ENCODE data around the gene RIC3.

RIC3 gene

GRCh38 chr11:8192016-8192895 is 23.4 kb upstream of the RIC3 start:
- no peaks in the 10 kb centered on the region for H3K4me1 ChIP-seq (ENCODE audit: low read length)
- no peak overlapping the region for H3K4me2 ChIP-seq (ENCODE audit: low read depth, low read length)
- H3K27me3 ChIP-seq (replicated peaks; ENCODE audit: insufficient read depth, low read length): no peaks in the 10 kb centered on the region
- peak; percentile 47 for DNase-seq
- H3F3A ChIP-seq (ENCODE audit: insufficient read depth, low read length): no peaks in the 10 kb centered on the region
- no peaks in the 10 kb centered on the region for H3K36me3 ChIP-seq (replicated peaks; ENCODE audit: insufficient read depth, low read length)
- H2AFZ ChIP-seq (ENCODE audit: low read length): no peak overlapping the region
- no peak overlapping the region for H3K4me3 ChIP-seq (ENCODE audit: low read length)
- H3K27ac ChIP-seq (ENCODE audit: low read length): no peak overlapping the region
- H3K9ac ChIP-seq (ENCODE audit: low read length): no peak overlapping the region
- H3K79me2 ChIP-seq (ENCODE audit: low read length): no peaks in the 10 kb centered on the region
- no peaks in the 10 kb centered on the region for H3K9me2 ChIP-seq (replicated peaks; ENCODE audit: insufficient read depth, low read length)
- no peaks in the 10 kb centered on the region for H4K20me1 ChIP-seq (ENCODE audit: insufficient read depth, low read length)
- no peaks in the 10 kb centered on the region for H3K9me3 ChIP-seq (replicated peaks; ENCODE audit: insufficient read depth, low read length)
- TF ChIP-seq, protein P1, sequence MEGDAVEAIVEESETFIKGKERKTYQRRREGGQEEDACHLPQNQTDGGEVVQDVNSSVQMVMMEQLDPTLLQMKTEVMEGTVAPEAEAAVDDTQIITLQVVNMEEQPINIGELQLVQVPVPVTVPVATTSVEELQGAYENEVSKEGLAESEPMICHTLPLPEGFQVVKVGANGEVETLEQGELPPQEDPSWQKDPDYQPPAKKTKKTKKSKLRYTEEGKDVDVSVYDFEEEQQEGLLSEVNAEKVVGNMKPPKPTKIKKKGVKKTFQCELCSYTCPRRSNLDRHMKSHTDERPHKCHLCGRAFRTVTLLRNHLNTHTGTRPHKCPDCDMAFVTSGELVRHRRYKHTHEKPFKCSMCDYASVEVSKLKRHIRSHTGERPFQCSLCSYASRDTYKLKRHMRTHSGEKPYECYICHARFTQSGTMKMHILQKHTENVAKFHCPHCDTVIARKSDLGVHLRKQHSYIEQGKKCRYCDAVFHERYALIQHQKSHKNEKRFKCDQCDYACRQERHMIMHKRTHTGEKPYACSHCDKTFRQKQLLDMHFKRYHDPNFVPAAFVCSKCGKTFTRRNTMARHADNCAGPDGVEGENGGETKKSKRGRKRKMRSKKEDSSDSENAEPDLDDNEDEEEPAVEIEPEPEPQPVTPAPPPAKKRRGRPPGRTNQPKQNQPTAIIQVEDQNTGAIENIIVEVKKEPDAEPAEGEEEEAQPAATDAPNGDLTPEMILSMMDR (IDR thresholded peaks at IDR 0.05; ENCODE audit: low read length): peak; percentile 83
- TF ChIP-seq EZH2 (optimal IDR thresholded peaks at IDR 0.05; ENCODE audit: low read depth, low read length) (no peak), EZH2phosphoT487 (IDR thresholded peaks at IDR 0.05; ENCODE audit: low read length) (no peak)

DNA sequence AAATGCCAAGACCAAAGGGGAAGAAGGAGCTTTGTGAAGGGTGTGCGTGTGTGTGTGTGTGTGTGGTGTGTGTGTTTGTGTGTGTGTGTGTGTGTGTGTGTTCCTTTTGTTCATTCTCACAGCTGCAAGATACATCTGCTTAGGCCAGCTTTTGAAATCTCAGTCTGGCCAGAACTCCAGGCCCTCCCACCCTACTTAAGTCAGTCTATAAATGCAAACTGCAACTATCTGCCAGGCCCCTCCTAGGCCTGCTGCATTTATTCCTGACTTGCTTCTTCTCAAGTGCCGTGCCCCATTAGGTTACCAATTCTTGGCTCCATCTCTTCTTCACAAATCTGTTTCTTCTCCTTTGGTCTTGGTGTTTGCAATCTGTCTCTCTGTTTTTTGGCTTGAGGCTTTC is 21.6 kb upstream of the RIC3 start:
- Histone ChIP-seq H3K79me2 (ENCODE audit: low read length) (no peaks in the 10 kb centered on the region), H3K4me1 (ENCODE audit: low read length) (no peaks in the 10 kb centered on the region), H3K4me3 (ENCODE audit: low read length) (no peak overlapping the region), H3K9ac (ENCODE audit: low read length) (no peak overlapping the region), H3K27me3 (replicated peaks; ENCODE audit: insufficient read depth, low read length) (no peaks in the 10 kb centered on the region), H3K36me3 (replicated peaks; ENCODE audit: insufficient read depth, low read length) (no peaks in the 10 kb centered on the region), H3K9me3 (replicated peaks; ENCODE audit: insufficient read depth, low read length) (no peaks in the 10 kb centered on the region), H3K9me2 (replicated peaks; ENCODE audit: insufficient read depth, low read length) (no peaks in the 10 kb centered on the region), H4K20me1 (ENCODE audit: insufficient read depth, low read length) (no peaks in the 10 kb centered on the region), H3F3A (ENCODE audit: insufficient read depth, low read length) (no peaks in the 10 kb centered on the region), H3K27ac (ENCODE audit: low read length) (no peak overlapping the region), H2AFZ (ENCODE audit: low read length) (no peak overlapping the region), H3K4me2 (ENCODE audit: low read depth, low read length) (no peak overlapping the region)
- DNase-seq: no peak
- no peak for TF ChIP-seq EZH2 (optimal IDR thresholded peaks at IDR 0.05; ENCODE audit: low read depth, low read length)
- TF ChIP-seq, protein P1 (IDR thresholded peaks at IDR 0.05; ENCODE audit: low read length): no peak
- no peak for TF ChIP-seq EZH2phosphoT487 (IDR thresholded peaks at IDR 0.05; ENCODE audit: low read length)

GRCh38 chr11:8186429-8186828 is 17.6 kb upstream of the RIC3 start:
- Histone ChIP-seq H2AFZ (ENCODE audit: low read length) (no peak overlapping the region), H3K9me3 (replicated peaks; ENCODE audit: insufficient read depth, low read length) (no peaks in the 10 kb centered on the region), H3K4me1 (ENCODE audit: low read length) (no peaks in the 10 kb centered on the region)

More at GRCh38 chr11:8186429-8186828, 17.6 kb upstream of the RIC3 start:
- no peak for TF ChIP-seq EZH2 (optimal IDR thresholded peaks at IDR 0.05; ENCODE audit: low read depth, low read length)
- TF ChIP-seq, protein P1 (IDR thresholded peaks at IDR 0.05; ENCODE audit: low read length): no peak
- TF ChIP-seq EZH2phosphoT487 (IDR thresholded peaks at IDR 0.05; ENCODE audit: low read length): no peak
- no peak overlapping the region for H3K4me3 ChIP-seq (ENCODE audit: low read length)
- no peaks in the 10 kb centered on the region for H3K79me2 ChIP-seq (ENCODE audit: low read length)
- H3K9me2 ChIP-seq (replicated peaks; ENCODE audit: insufficient read depth, low read length): no peaks in the 10 kb centered on the region
- H4K20me1 ChIP-seq (ENCODE audit: insufficient read depth, low read length): no peaks in the 10 kb centered on the region
- DNase-seq: no peak
- H3K4me2 ChIP-seq (ENCODE audit: low read depth, low read length): no peak overlapping the region
- H3F3A ChIP-seq (ENCODE audit: insufficient read depth, low read length): no peaks in the 10 kb centered on the region
- no peak overlapping the region for H3K9ac ChIP-seq (ENCODE audit: low read length)
- H3K27ac ChIP-seq (ENCODE audit: low read length): no peak overlapping the region
- H3K27me3 ChIP-seq (replicated peaks; ENCODE audit: insufficient read depth, low read length): no peaks in the 10 kb centered on the region
- H3K36me3 ChIP-seq (replicated peaks; ENCODE audit: insufficient read depth, low read length): no peaks in the 10 kb centered on the region

Data from MM.1S (cell line).